HepG2 (cell line): ENCODE measurements around the gene LAMB2. TPM values are rescaled to one million over a fixed set of nuclear protein-coding genes. Genes with fewer than 3 reads are reported as not detected.

Source experiments
- CC2D1A ChIP-seq: sonication (generic); formaldehyde crosslinking; IDR thresholded peaks from 2 replicates; pipeline ENCODE4 v1.8.1; 2023; ENCODE audit warnings: mild to moderate bottlenecking, missing genetic modification reagents
- CENPT ChIP-seq: sonication (generic); formaldehyde crosslinking; IDR thresholded peaks from 2 replicates; pipeline ENCODE4 v1.8.0; 2022; ENCODE audit warnings: low read depth, mild to moderate bottlenecking, moderate library complexity, missing genetic modification reagents
- DMAP1 ChIP-seq: IDR thresholded peaks from 2 replicates; pipeline ENCODE4 v1.6.1; 2016
- DRAP1 ChIP-seq: IDR thresholded peaks from 2 replicates; pipeline ENCODE4 v1.6.1; 2016; ENCODE audit warnings: missing genetic modification reagents, missing compliant biosample characterization
- GATAD2A ChIP-seq: IDR thresholded peaks from 2 replicates; pipeline ENCODE4 v1.6.1; 2016
- KAT8 ChIP-seq: IDR thresholded peaks from 2 replicates; pipeline ENCODE4 v1.6.1; 2016; ENCODE audit warnings: missing genetic modification reagents, missing compliant biosample characterization
- KDM1A ChIP-seq: IDR thresholded peaks from 2 replicates; pipeline ENCODE4 v1.6.1; 2016; ENCODE audit warnings: missing compliant biosample characterization
- KDM4B ChIP-seq: sonication (generic); formaldehyde crosslinking; IDR thresholded peaks from 2 replicates; pipeline ENCODE4 v1.4.0; 2020; ENCODE audit warnings: missing genetic modification reagents
- KDM5A ChIP-seq: fragments of 200-600 bp; sonication (generic); IDR thresholded peaks from 2 replicates; pipeline ENCODE4 v1.7.0; 2018; ENCODE audit warnings: antibody characterized with exemption, mild to moderate bottlenecking, low read length, borderline replicate concordance
- MEIS1 ChIP-seq: sonication (generic); formaldehyde crosslinking; IDR thresholded peaks from 2 replicates; pipeline ENCODE4 v1.9.0; 2021; ENCODE audit warnings: mild to moderate bottlenecking, missing genetic modification reagents, moderate library complexity, borderline replicate concordance
- MIER3 ChIP-seq: IDR thresholded peaks from 2 replicates; pipeline ENCODE4 v1.6.1; 2016; ENCODE audit warnings: missing compliant biosample characterization, borderline replicate concordance
- NFKB2 ChIP-seq: sonication (generic); formaldehyde crosslinking; IDR thresholded peaks from 2 replicates; pipeline ENCODE4 v1.4.0; 2020; ENCODE audit warnings: missing genetic modification reagents, borderline replicate concordance
- PHF20 ChIP-seq: sonication (generic); formaldehyde crosslinking; IDR thresholded peaks from 2 replicates; pipeline ENCODE4 v1.5.0; 2020; ENCODE audit warnings: mild to moderate bottlenecking, missing genetic modification reagents
- RFX1 ChIP-seq: fragments of 450-650 bp; IDR thresholded peaks from 2 replicates; pipeline ENCODE4 v1.6.1; 2017
- SMAD1 ChIP-seq: sonication (generic); formaldehyde crosslinking; IDR thresholded peaks from 2 replicates; pipeline ENCODE4 v1.4.0; 2020; ENCODE audit warnings: missing genetic modification reagents, low read depth, mild to moderate bottlenecking, borderline replicate concordance
- SOX13 ChIP-seq, 3 experiments: fragments of 450-650 bp in 1 of 3; sonication (generic) in 1 of 3; formaldehyde crosslinking in 1 of 3; IDR thresholded peaks in 2 of 3; conservative IDR thresholded peaks in 1 of 3; 2 replicates each; pipeline versions ENCODE4 v1.5.0 to v1.6.1; 2016 to 2020; ENCODE audit warnings: antibody characterized with exemption in 1 of 3, mild to moderate bottlenecking in 1 of 3, missing compliant biosample characterization in 1 of 3, missing genetic modification reagents in 1 of 3, moderate library complexity in 1 of 3
- SP1 ChIP-seq, 2 experiments: fragments of 450-650 bp in 1 of 2; sonication (generic) in 1 of 2; formaldehyde crosslinking in 1 of 2; IDR thresholded peaks; 2 replicates each; pipeline versions ENCODE4 v1.4.0 to v1.6.1; 2016 to 2020; ENCODE audit warnings: missing genetic modification reagents in 1 of 2
- TAF1 ChIP-seq: sonication (generic); formaldehyde crosslinking; IDR thresholded peaks from 2 replicates; pipeline ENCODE4 v1.4.0; 2020; ENCODE audit warnings: missing genetic modification reagents
- TCF7L2 ChIP-seq: IDR thresholded peaks from 2 replicates; pipeline ENCODE4 v1.6.1; 2011; ENCODE audit warnings: mild to moderate bottlenecking, low read depth, low read length, moderate library complexity
- TEAD3 ChIP-seq: optimal IDR thresholded peaks from 2 replicates; pipeline ENCODE3; 2016; ENCODE audit warnings: borderline replicate concordance
- TOPORS ChIP-seq: sonication (generic); formaldehyde crosslinking; IDR thresholded peaks from 2 replicates; pipeline ENCODE4 v1.8.0; 2023; ENCODE audit warnings: mild to moderate bottlenecking, missing genetic modification reagents
- TSC22D2 ChIP-seq: sonication (generic); formaldehyde crosslinking; IDR thresholded peaks from 2 replicates; pipeline ENCODE4 v1.5.1; 2020; ENCODE audit warnings: missing genetic modification reagents, mild to moderate bottlenecking, borderline replicate concordance
- ZMYM2 ChIP-seq: sonication (generic); formaldehyde crosslinking; IDR thresholded peaks from 2 replicates; pipeline ENCODE4 v1.8.0; 2022; ENCODE audit warnings: mild to moderate bottlenecking, missing genetic modification reagents
- ZNF136 ChIP-seq: sonication (generic); formaldehyde crosslinking; IDR thresholded peaks from 2 replicates; pipeline ENCODE4 v1.8.1; 2022; ENCODE audit warnings: low read depth, mild to moderate bottlenecking, moderate library complexity, missing genetic modification reagents
- ZNF234 ChIP-seq: sonication (generic); formaldehyde crosslinking; conservative IDR thresholded peaks from 2 replicates; pipeline ENCODE4 v1.5.1; 2020; ENCODE audit warnings: mild to moderate bottlenecking, missing genetic modification reagents
- ZNF317 ChIP-seq: sonication (generic); formaldehyde crosslinking; IDR thresholded peaks from 2 replicates; pipeline ENCODE4 v1.5.0; 2020; ENCODE audit warnings: mild to moderate bottlenecking, missing genetic modification reagents
- ZNF326 ChIP-seq: sonication (generic); formaldehyde crosslinking; IDR thresholded peaks from 2 replicates; pipeline ENCODE4 v1.4.0; 2020; ENCODE audit warnings: missing genetic modification reagents, borderline replicate concordance
- ZNF557 ChIP-seq: sonication (generic); formaldehyde crosslinking; IDR thresholded peaks from 2 replicates; pipeline ENCODE4 v1.4.0; 2020; ENCODE audit warnings: missing genetic modification reagents
- ZNF558 ChIP-seq: sonication (generic); formaldehyde crosslinking; IDR thresholded peaks from 2 replicates; pipeline ENCODE4 v1.9.0; 2022; ENCODE audit warnings: mild to moderate bottlenecking, missing genetic modification reagents, borderline replicate concordance
- ZNF567 ChIP-seq: sonication (generic); formaldehyde crosslinking; IDR thresholded peaks from 2 replicates; pipeline ENCODE4 v1.8.1; 2023; ENCODE audit warnings: mild to moderate bottlenecking, missing genetic modification reagents, borderline replicate concordance
- ZNF572 ChIP-seq: sonication (generic); formaldehyde crosslinking; IDR thresholded peaks from 2 replicates; pipeline ENCODE4 v1.5.1; 2020; ENCODE audit warnings: mild to moderate bottlenecking, missing genetic modification reagents
- ZNF605 ChIP-seq: sonication (generic); formaldehyde crosslinking; IDR thresholded peaks from 2 replicates; pipeline ENCODE4 v1.8.0; 2022; ENCODE audit warnings: mild to moderate bottlenecking, missing genetic modification reagents
- ZNF790 ChIP-seq: sonication (generic); formaldehyde crosslinking; IDR thresholded peaks from 2 replicates; pipeline ENCODE4 v1.8.0; 2022; ENCODE audit warnings: missing genetic modification reagents, mild to moderate bottlenecking, borderline replicate concordance
- polyA plus RNA-seq, 8 experiments: library from polyadenylated mRNA; depleted of rRNA in 3 of 8; stranded (reverse) in 7 of 8; unstranded in 1 of 8; fragments of >200 nt; fragmentation: Illumina TruSeq in 4 of 8; extraction: Trizol in 4 of 8; gene quantifications; 2 replicates each; pipeline versions ENCODE4 v1.2.1 to v1.2.3, GENCODE V29; 2011 to 2016; ENCODE audit warnings: low read depth in 4 of 8, missing spikeins in 1 of 8, mixed read lengths in 1 of 8; ENCODE audit not compliant: insufficient read depth in 1 of 8
- total RNA-seq, 5 experiments: library from RNA; depleted of rRNA; stranded (reverse); fragments of >200 nt; fragmentation: Illumina TruSeq; extraction: Trizol; gene quantifications; 2 replicates each; pipeline ENCODE4 v1.2.3, GENCODE V29; 2016; ENCODE audit warnings: low read depth in 1 of 5

LAMB2 gene
- total and polyA plus RNA-seq, 2 of the 13 experiments (the other 11 are each of a cell fraction or from before 2014, with no cell fraction given), result 208 to 443 TPM

GRCh38 chr3:49104427-49105291 is 28.2 kb downstream of the LAMB2 start, which contains the start of gene QARS1 (continued):
- 0 out of 2 replicates have a peak, but pooled peaks have one; percentile 18 for TF ChIP-seq CENPT (CRISPR knock-in tag)
- no peak for TF ChIP-seq TCF7L2
- peak; percentile 89; the same call in 1 of the 2 replicates for TF ChIP-seq NFKB2 (CRISPR knock-in tag)
- TF ChIP-seq KDM4B (CRISPR knock-in tag), result 0 out of 2 replicates have a peak, but pooled peaks have one; percentile 6
- 0 out of 2 replicates have a peak, but pooled peaks have one; percentile 20 for TF ChIP-seq MIER3
- peak; percentile 92 for TF ChIP-seq DRAP1 (CRISPR knock-in tag)
- TF ChIP-seq ZNF790 (CRISPR knock-in tag), result peak; percentile 97
- TF ChIP-seq SOX13 (IDR thresholded peaks at IDR 0.05), result no peak
- TF ChIP-seq SOX13 (CRISPR knock-in tag; conservative IDR thresholded peaks at IDR 0.05 in 1 of 2, IDR thresholded peaks at IDR 0.05 in 1 of 2), result no peak
- TF ChIP-seq SMAD1 (CRISPR knock-in tag), result 0 out of 2 replicates have a peak, but pooled peaks have one; percentile 70
- peak; percentile 92 for TF ChIP-seq KAT8 (CRISPR knock-in tag)
- TF ChIP-seq ZNF136, result 0 out of 2 replicates have a peak, but pooled peaks have one; percentile 86
- TF ChIP-seq CC2D1A (CRISPR knock-in tag), result no peak
- TF ChIP-seq TOPORS (CRISPR knock-in tag), result no peak
- TF ChIP-seq ZNF605 (CRISPR knock-in tag), result peak; percentile 94
- TF ChIP-seq ZNF567 (CRISPR knock-in tag), result 0 out of 2 replicates have a peak, but pooled peaks have one; percentile 64
- TF ChIP-seq DMAP1 (CRISPR knock-in tag), result peak; percentile 95
- TF ChIP-seq GATAD2A, result no peak
- no peak for TF ChIP-seq ZNF326
- 0 out of 2 replicates have a peak, but pooled peaks have one; percentile 45 for TF ChIP-seq ZNF558 (CRISPR knock-in tag)
- no peak for TF ChIP-seq MEIS1 (CRISPR knock-in tag)
- peak; percentile 39; the same call in 1 of the 2 replicates for TF ChIP-seq ZMYM2 (CRISPR knock-in tag)
- TF ChIP-seq PHF20 (CRISPR knock-in tag), result peak; percentile 91
- TF ChIP-seq ZNF572 (CRISPR knock-in tag), result peak; percentile 78; the same call in 1 of the 2 replicates
- TF ChIP-seq KDM1A (CRISPR knock-in tag), result no peak
- peak; percentile 77 for TF ChIP-seq RFX1
- TF ChIP-seq TEAD3 (CRISPR knock-in tag), result peak; percentile 63
- TF ChIP-seq ZNF317 (CRISPR knock-in tag), result peak; percentile 64; the same call in 1 of the 2 replicates
- peak; percentile 90 for TF ChIP-seq KDM5A
- TF ChIP-seq ZNF234 (CRISPR knock-in tag), result 0 out of 2 replicates have a peak, but pooled peaks have one; percentile 19
- TF ChIP-seq SP1 (IDR thresholded peaks at IDR 0.05), result no peak
- peak; percentile 64 for TF ChIP-seq SP1 (CRISPR knock-in tag; IDR thresholded peaks at IDR 0.05)
- TF ChIP-seq ZNF557 (CRISPR knock-in tag), result no peak
- TF ChIP-seq TSC22D2 (CRISPR knock-in tag), result peak; percentile 37; the same call in 1 of the 2 replicates
- TF ChIP-seq TAF1 (CRISPR knock-in tag), result peak; percentile 96
